ENCODE data around the gene RUNX1.

GRCh38 chr21:34992180-34992579, 56.9 kb downstream of the RUNX1 start:
- no peak for TF ChIP-seq CTCF (IDR thresholded peaks at IDR 0.05)
- no peak for TF ChIP-seq SIN3A (IDR thresholded peaks at IDR 0.05; ENCODE audit: borderline replicate concordance, low read depth, low read length)
- TF ChIP-seq MXI1 (IDR thresholded peaks at IDR 0.05; ENCODE audit: low read depth, low read length) = no peak
- TF ChIP-seq GATA2 (CRISPR knock-in tag; IDR thresholded peaks at IDR 0.05) = no peak
- TF ChIP-seq REST (IDR thresholded peaks at IDR 0.05; ENCODE audit: low read depth, low read length) = no peak
- TF ChIP-seq RXRA (IDR thresholded peaks at IDR 0.05; ENCODE audit: borderline replicate concordance, low read depth) = no peak
- TF ChIP-seq MAX (IDR thresholded peaks at IDR 0.05; ENCODE audit: low read depth) = no peak
- TF ChIP-seq EZH2phosphoT487 (IDR thresholded peaks at IDR 0.05; ENCODE audit: borderline replicate concordance, low read depth) = no peak
- no peak for TF ChIP-seq TEAD4 (IDR thresholded peaks at IDR 0.05; ENCODE audit: borderline replicate concordance, insufficient read depth)
- no peak for TF ChIP-seq GABPA (IDR thresholded peaks at IDR 0.05; ENCODE audit: low read depth)
- no peak for TF ChIP-seq ELF1 (IDR thresholded peaks at IDR 0.05)
- no peak for TF ChIP-seq SMC3 (IDR thresholded peaks at IDR 0.05; ENCODE audit: low read depth, low read length)
- TF ChIP-seq ZBTB33 (IDR thresholded peaks at IDR 0.05; ENCODE audit: borderline replicate concordance, low read depth) = no peak
- TF ChIP-seq EP300 (IDR thresholded peaks at IDR 0.05; ENCODE audit: borderline replicate concordance in 1 of 2, low read depth in 1 of 2, low read length in 1 of 2) = no peak
